ENCODE data around the gene TGIF2.

GRCh38 chr20:36571564-36572504 lies 1.6 kb upstream of the TGIF2 start:
- TF ChIP-seq CTCF (IDR thresholded peaks at IDR 0.05 in 4 of 5, conservative IDR thresholded peaks at IDR 0.05 in 1 of 5) (no peak), POLR2A (IDR thresholded peaks at IDR 0.05) (no peak)
